Stomach (tissue), 9 donors: Measurements from ENCODE around the gene RNF148. TPM values are rescaled to one million over a fixed set of nuclear protein-coding genes. Genes with fewer than 3 reads are reported as not detected.

Experiments used
- DNase-seq, 2 donors: peaks; one replicate each; pipeline versions ENCODE4 v3.0.0 to v3.0.0-alpha.2; 2013 to 2019
- H3K27ac ChIP-seq, 5 donors: fragments of 200-600 bp in 4 of 5; sonication (generic) in 4 of 5; one replicate each; pipeline ENCODE4 v1.5.1; 2013 to 2019; ENCODE audit warnings: mild to moderate bottlenecking in 1 of 5, moderate library complexity in 1 of 5
- H3K27me3 ChIP-seq, 3 donors: fragments of 200-600 bp; sonication (generic); one replicate each; pipeline ENCODE4 v1.5.1; 2017 to 2019; ENCODE audit warnings: mixed run types in 1 of 3
- H3K36me3 ChIP-seq, 4 donors: fragments of 200-600 bp; sonication (generic); 1 replicate in 3 of 4; 2 replicates in 1 of 4; pipeline ENCODE4 v1.5.1; 2016 to 2019
- H3K4me1 ChIP-seq, 4 donors: fragments of 200-600 bp; sonication (generic); one replicate each; pipeline ENCODE4 v1.5.1; 2016 to 2019
- H3K4me3 ChIP-seq, 4 donors: fragments of 200-600 bp; sonication (generic) in 3 of 4; one replicate each; pipeline ENCODE4 v1.5.1; 2016 to 2019; ENCODE audit warnings: mild to moderate bottlenecking in 1 of 4
- H3K9me3 ChIP-seq, 4 donors: fragments of 200-600 bp; sonication (generic); one replicate each; pipeline ENCODE4 v1.5.1; 2016 to 2019
- EP300 ChIP-seq: sonication (generic); formaldehyde crosslinking; IDR thresholded peaks from one replicate; pipeline ENCODE4 v1.6.1; 2017; ENCODE audit warnings: antibody characterized with exemption
- POLR2A ChIP-seq, 4 donors: fragments of 450-650 bp; IDR thresholded peaks; one replicate each; pipeline ENCODE4 v1.6.1; 2016; ENCODE audit warnings: antibody characterized with exemption in 4 of 4, control low read depth in 2 of 4, mild to moderate bottlenecking in 1 of 4, moderate library complexity in 1 of 4
- POLR2AphosphoS5 ChIP-seq, 3 donors: sonication (generic); formaldehyde crosslinking; IDR thresholded peaks; one replicate each; pipeline ENCODE4 v1.6.1; 2016; ENCODE audit warnings: antibody characterized with exemption in 3 of 3
- WGBS, 5 donors: extraction: QIAGEN DNeasy Blood & Tissue Kit in 3 of 5; methylation state at CpG; one replicate each; pipeline versions ENCODE4 v1.1.5 to v1.1.7; 2013 to 2018; 5-methylcytosine and 5-hydroxymethylcytosine counted together
- intact Hi-C: fragments of 100-400 bp; cut with DNase I; formaldehyde crosslinking; loops from one replicate; pipeline ENCODE4 v1.15.1; 2023; ENCODE audit warnings: low total_unique reads
- polyA plus RNA-seq, 3 donors: library from polyadenylated mRNA; stranded (reverse); fragments of 200-250 nt; gene quantifications; one replicate each; pipeline ENCODE4 v1.2.3, GENCODE V29; 2013
- total RNA-seq, 5 donors: library from RNA; depleted of rRNA; stranded (reverse); fragments of >200 nt; gene quantifications; one replicate each; pipeline versions ENCODE4 v1.1.0 to v1.2.3, GENCODE V29; 2014 to 2016
- TF ChIP-seq, protein P1 (sequence below), 7 experiments: fragments of 450-650 bp in 4 of 7; fragments of 200-600 bp in 3 of 7; sonication (generic) in 3 of 7; IDR thresholded peaks; one replicate each; pipeline ENCODE4 v1.5.1; 2016 to 2019; ENCODE audit warnings: antibody characterized with exemption in 7 of 7, control low read depth in 2 of 7, mild to moderate bottlenecking in 1 of 7
- donor health status: healthy with polysubstance abuse.
- donor health status: Bipolar disorder and iron deficiency.
- donor health status: healthy.

RNF148 gene
- total and polyA plus RNA-seq, 8 donors, result 0.15 to 10.3 (median 3.5) TPM; not detected in 4

DNA sequence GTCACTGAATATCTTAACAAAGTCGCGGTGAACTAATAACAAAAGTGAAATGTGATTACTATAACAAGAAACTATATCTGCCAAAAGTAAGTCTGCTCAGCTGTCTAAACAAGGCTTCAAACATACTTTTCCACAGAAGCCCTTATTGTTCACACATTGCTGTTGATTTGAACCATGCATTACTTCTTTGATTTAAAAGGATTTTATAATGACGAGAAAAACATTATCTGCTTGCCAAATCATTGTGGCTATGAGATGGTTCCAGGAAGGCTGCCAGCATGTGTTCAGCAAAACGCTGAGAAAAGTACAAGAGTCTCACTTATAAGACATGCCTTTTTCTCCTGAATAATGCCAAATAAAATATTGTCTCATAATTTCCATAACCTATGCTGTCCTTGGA is 28.2 kb downstream of the RNF148 start:
- 3 to 23% (median 16%) methylated on average over 4 of the region's 4 CpGs for WGBS, 5 donors
- TF ChIP-seq EP300 (no peak), POLR2AphosphoS5 (IDR thresholded peaks at IDR 0.05) (no peak), POLR2A (IDR thresholded peaks at IDR 0.05) (no peak)
- TF ChIP-seq, protein P1, sequence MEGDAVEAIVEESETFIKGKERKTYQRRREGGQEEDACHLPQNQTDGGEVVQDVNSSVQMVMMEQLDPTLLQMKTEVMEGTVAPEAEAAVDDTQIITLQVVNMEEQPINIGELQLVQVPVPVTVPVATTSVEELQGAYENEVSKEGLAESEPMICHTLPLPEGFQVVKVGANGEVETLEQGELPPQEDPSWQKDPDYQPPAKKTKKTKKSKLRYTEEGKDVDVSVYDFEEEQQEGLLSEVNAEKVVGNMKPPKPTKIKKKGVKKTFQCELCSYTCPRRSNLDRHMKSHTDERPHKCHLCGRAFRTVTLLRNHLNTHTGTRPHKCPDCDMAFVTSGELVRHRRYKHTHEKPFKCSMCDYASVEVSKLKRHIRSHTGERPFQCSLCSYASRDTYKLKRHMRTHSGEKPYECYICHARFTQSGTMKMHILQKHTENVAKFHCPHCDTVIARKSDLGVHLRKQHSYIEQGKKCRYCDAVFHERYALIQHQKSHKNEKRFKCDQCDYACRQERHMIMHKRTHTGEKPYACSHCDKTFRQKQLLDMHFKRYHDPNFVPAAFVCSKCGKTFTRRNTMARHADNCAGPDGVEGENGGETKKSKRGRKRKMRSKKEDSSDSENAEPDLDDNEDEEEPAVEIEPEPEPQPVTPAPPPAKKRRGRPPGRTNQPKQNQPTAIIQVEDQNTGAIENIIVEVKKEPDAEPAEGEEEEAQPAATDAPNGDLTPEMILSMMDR (IDR thresholded peaks at IDR 0.05), result no peak
- Histone ChIP-seq H3K9me3 (no peaks in the 10 kb centered on the region), H3K4me1 (peaks cover 4 to 32% (median 16%) of the 10 kb centered on the region in 4 donors), H3K27me3 (no peaks in the 10 kb centered on the region), H3K27ac (peak overlapping the region in 4 of 5 donors; percentile 29 to 64 (median 50)), H3K36me3 (no peaks in the 10 kb centered on the region), H3K4me3 (no peak overlapping the region)
- DNase-seq, result peak; percentile 55
- intact Hi-C loops, result no loop called here

DNA sequence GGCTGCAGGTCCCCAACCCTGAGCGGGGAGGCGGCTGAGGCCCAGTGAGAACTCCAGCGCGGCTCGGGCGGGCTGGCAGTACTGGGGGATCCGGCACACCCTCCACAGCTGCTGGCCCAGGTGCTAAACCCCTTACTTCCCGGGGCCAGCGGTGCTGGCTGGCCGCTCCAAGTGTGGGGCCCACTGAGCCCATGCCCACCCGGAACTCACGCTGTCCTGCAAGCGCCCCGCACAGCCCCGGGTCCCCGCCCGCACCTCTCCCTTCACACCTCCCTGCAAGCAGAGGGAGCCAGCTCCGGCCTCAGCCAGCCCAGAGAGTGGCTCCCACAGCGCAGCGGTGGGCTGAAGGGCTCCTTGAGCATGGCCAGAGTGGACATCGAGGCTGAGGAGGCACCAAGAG is 28.8 kb downstream of the RNF148 start:
- intact Hi-C loops, result no loop called here
- Histone ChIP-seq H3K36me3 (no peaks in the 10 kb centered on the region), H3K9me3 (no peaks in the 10 kb centered on the region), H3K4me1 (peaks cover 4 to 32% (median 16%) of the 10 kb centered on the region in 4 donors), H3K4me3 (no peak overlapping the region), H3K27me3 (no peaks in the 10 kb centered on the region), H3K27ac (peak overlapping the region; percentile 29 to 73 (median 55))
- WGBS, 5 donors, result 93 to 99% (median 98%) methylated on average over 8 to 21 of the region's 21 CpGs
- TF ChIP-seq POLR2AphosphoS5 (IDR thresholded peaks at IDR 0.05) (no peak), EP300 (no peak), POLR2A (IDR thresholded peaks at IDR 0.05) (no peak)
- TF ChIP-seq, protein P1 (IDR thresholded peaks at IDR 0.05), result no peak
- no peak for DNase-seq

DNA sequence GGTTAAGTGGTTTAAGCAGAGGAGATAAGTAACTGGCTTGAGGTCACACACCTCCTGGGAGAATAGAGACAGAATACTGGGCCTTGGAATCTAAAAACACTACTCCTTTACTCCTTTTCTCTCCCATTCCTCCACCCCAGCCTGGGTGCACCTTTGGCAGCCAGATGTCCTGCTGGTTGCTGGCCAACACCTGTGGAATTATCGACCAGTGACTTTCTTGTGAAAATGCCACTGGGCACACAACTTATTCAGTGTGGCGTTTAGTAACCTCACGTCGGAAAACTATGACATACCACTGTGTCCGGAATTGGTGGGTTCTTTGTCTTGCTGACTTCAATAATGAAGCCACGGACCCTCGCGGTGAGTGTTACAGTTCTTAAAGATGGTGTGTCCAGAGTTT is 30.2 kb downstream of the RNF148 start:
- DNase-seq, result no peak
- Histone ChIP-seq H3K4me3 (no peak overlapping the region), H3K27me3 (no peaks in the 10 kb centered on the region), H3K9me3 (no peaks in the 10 kb centered on the region), H3K4me1 (peaks cover 4 to 32% (median 16%) of the 10 kb centered on the region in 4 donors), H3K27ac (no peak overlapping the region), H3K36me3 (no peaks in the 10 kb centered on the region)
- intact Hi-C loops, result no loop called here
- WGBS, 5 donors, result 92 to 97% (median 93%) methylated on average over 8 of the region's 8 CpGs
- TF ChIP-seq POLR2AphosphoS5 (IDR thresholded peaks at IDR 0.05), result no peak

DNA sequence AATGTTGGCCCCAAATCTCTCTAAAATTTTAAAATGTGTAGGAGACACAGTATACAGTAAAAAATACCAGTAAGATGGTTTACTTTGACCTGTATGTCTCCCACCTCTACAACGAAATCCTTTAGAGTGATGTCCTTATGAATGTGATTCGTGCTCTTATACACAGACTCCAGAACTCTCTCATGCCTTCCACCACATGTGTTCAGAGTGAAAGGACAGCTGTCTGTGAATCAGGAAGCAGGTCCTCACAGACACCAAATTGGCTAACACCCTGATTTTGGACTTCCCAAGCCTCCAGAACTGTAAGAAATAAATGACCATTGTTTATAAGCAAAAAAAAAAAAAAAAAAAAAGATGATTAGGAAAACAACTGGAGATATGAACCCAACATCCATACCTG is 39.0 kb downstream of the RNF148 start:
- 74 to 96% (median 85%) methylated on average over 2 of the region's 2 CpGs for WGBS, 5 donors

DNA sequence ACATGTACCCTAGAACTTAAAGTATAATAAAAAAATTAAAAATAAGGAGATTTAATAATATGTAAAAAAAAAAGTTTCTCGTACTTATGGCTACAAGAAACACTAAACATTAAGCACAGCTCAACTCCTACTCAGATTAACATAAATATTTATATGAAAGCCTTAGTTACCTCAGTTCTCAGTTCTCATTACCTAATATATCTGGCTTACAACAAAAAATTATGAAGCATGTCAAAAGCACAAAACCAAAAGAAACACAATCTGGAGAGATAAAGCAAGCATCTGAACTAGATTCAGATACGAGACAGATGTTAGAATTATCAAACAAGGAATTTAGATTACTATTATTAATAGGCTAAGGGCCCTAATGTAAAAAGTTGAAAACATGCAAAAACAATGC is 43.9 kb downstream of the RNF148 start:
- no peaks in the 10 kb centered on the region for H3K27me3 ChIP-seq
- H3K36me3 ChIP-seq, result no peaks in the 10 kb centered on the region
- no peak for DNase-seq
- WGBS, 5 donors, result 66 to 90% (median 70%) methylated on average over 2 of the region's 2 CpGs
- TF ChIP-seq, protein P1 (IDR thresholded peaks at IDR 0.05), result no peak
- TF ChIP-seq EP300, result no peak
- no peak for TF ChIP-seq POLR2A (IDR thresholded peaks at IDR 0.05)
- TF ChIP-seq POLR2AphosphoS5 (IDR thresholded peaks at IDR 0.05), result no peak
- H3K4me3 ChIP-seq, result no peak overlapping the region
- H3K9me3 ChIP-seq, result no peaks in the 10 kb centered on the region
- peaks cover 0 to under 1% (median 0%) of the 10 kb centered on the region in 4 donors for H3K4me1 ChIP-seq
- intact Hi-C loops, result no loop called here
- H3K27ac ChIP-seq, result no peak overlapping the region

More for the DNA sequence above, 39.0 kb downstream of the RNF148 start:
- TF ChIP-seq EP300, result no peak
- TF ChIP-seq, protein P1 (IDR thresholded peaks at IDR 0.05), result no peak
- no peak for TF ChIP-seq POLR2A (IDR thresholded peaks at IDR 0.05)
- no peak for TF ChIP-seq POLR2AphosphoS5 (IDR thresholded peaks at IDR 0.05)
- no peaks in the 10 kb centered on the region for H3K36me3 ChIP-seq
- no peak overlapping the region for H3K4me3 ChIP-seq
- intact Hi-C loops, result no loop called here
- no peaks in the 10 kb centered on the region for H3K4me1 ChIP-seq
- no peak for DNase-seq
- H3K27me3 ChIP-seq, result no peaks in the 10 kb centered on the region
- no peak overlapping the region for H3K27ac ChIP-seq
- H3K9me3 ChIP-seq, result no peaks in the 10 kb centered on the region
